ENCODE results near the gene RNF183.
"Not testable (repeated sequence)": the region's sequence is repeated elsewhere in the genome, so short reads cannot be mapped to it uniquely, and the experiment has no call there.

- TF ChIP-seq CTCF, POLR2A (IDR thresholded peaks at IDR 0.05): not testable (repeated sequence)
Observed at GRCh38 chr9:113296247-113296646, 6.9 kb downstream of the RNF183 start.

Measured in Peyer's patch (tissue), 4 donors.